Measurements from ENCODE around the gene ADAM10. TPM values are rescaled to one million over a fixed set of nuclear protein-coding genes. Genes with fewer than 3 reads are reported as not detected.

The ADAM10 gene
- total and polyA plus RNA-seq, 11 donors: 8.4 to 128 (median 67.0) TPM

- H3K4me1 ChIP-seq: peaks cover 0 to 43% (median 14%) of the 10 kb centered on the region in 12 donors
- DNase-seq (no peak), ATAC-seq (no peak)
- H3K36me3 ChIP-seq: peaks cover 0 to 16% (median 6%) of the 10 kb centered on the region in 9 donors
- TF ChIP-seq POLR2A (IDR thresholded peaks at IDR 0.05) (no peak), CTCF (IDR thresholded peaks at IDR 0.05) (no peak)
- no peak overlapping the region for H3K27ac ChIP-seq
- intact Hi-C loops (cut with DNase I): loop anchor here in 2 of 10 donors (10.0 kb wide), 2 partner anchors 53 to 63 kb away; partner anchors contain the start of gene ADAM10 (in 1 of the 2)
- H3K27me3 ChIP-seq: no peaks in the 10 kb centered on the region
- H3K9me3 ChIP-seq: no peaks in the 10 kb centered on the region
- no peak overlapping the region for H3K4me3 ChIP-seq
- WGBS, 4 donors: 81 to 89% (median 87%) methylated on average over 2 of the region's 2 CpGs
Measured at GRCh38 chr15:58682234-58682633, 67.3 kb downstream of the ADAM10 start.

GRCh38 chr15:58678683-58679082, 70.8 kb downstream of the ADAM10 start:
- Histone ChIP-seq H3K27me3 (no peaks in the 10 kb centered on the region), H3K9me3 (no peaks in the 10 kb centered on the region), H3K27ac (no peak overlapping the region), H3K4me3 (no peak overlapping the region), H3K36me3 (peaks cover 0 to 32% (median 15%) of the 10 kb centered on the region in 9 donors), H3K4me1 (peaks cover 0 to 37% (median 11%) of the 10 kb centered on the region in 12 donors)
- intact Hi-C loops (cut with DNase I): no loop called here
- WGBS, 4 donors: 60 to 81% (median 72%) methylated on average over 2 of the region's 2 CpGs
- ATAC-seq (peak in 2 of 4 donors; percentile 28 to 44), DNase-seq (no peak)
- no peak for TF ChIP-seq POLR2A (IDR thresholded peaks at IDR 0.05)
- TF ChIP-seq CTCF (IDR thresholded peaks at IDR 0.05): no peak

GRCh38 chr15:58677426-58677825, 72.1 kb downstream of the ADAM10 start:
- no peaks in the 10 kb centered on the region for H3K27me3 ChIP-seq
- peak in 1 of 4 donors; percentile 56 for ATAC-seq
- no peak overlapping the region for H3K4me3 ChIP-seq
- peaks cover 0 to 30% (median 8%) of the 10 kb centered on the region in 12 donors for H3K4me1 ChIP-seq
- peaks cover 0 to 32% (median 15%) of the 10 kb centered on the region in 9 donors for H3K36me3 ChIP-seq
- no peaks in the 10 kb centered on the region for H3K9me3 ChIP-seq
- DNase-seq: no peak
- 57 to 80% (median 68%) methylated on average over 1 of the region's 1 CpG for WGBS, 4 donors
- TF ChIP-seq POLR2A (IDR thresholded peaks at IDR 0.05) (no peak), CTCF (IDR thresholded peaks at IDR 0.05) (peak in 7 of 12 donors; percentile 9 to 53 (median 40))
- intact Hi-C loops (cut with DNase I): no loop called here
- no peak overlapping the region for H3K27ac ChIP-seq

- 72 to 77% (median 74%) methylated on average over 4 of the region's 4 CpGs for WGBS, 4 donors
- no peak overlapping the region for H3K27ac ChIP-seq
- H3K4me3 ChIP-seq: no peak overlapping the region
- H3K27me3 ChIP-seq: no peaks in the 10 kb centered on the region
- no peak for TF ChIP-seq CTCF (IDR thresholded peaks at IDR 0.05)
- no peak for TF ChIP-seq POLR2A (IDR thresholded peaks at IDR 0.05)
- H3K9me3 ChIP-seq: no peaks in the 10 kb centered on the region
- no peak for DNase-seq
- peaks cover 0 to 32% (median 15%) of the 10 kb centered on the region in 9 donors for H3K36me3 ChIP-seq
- no peak for ATAC-seq
- peaks cover 0 to 23% (median 2%) of the 10 kb centered on the region in 12 donors for H3K4me1 ChIP-seq
- intact Hi-C loops (cut with DNase I): no loop called here
Measured at GRCh38 chr15:58676766-58677165, 72.7 kb downstream of the ADAM10 start.
